Measurements from ENCODE around the gene LZTR1.
"Not testable (repeated sequence)": the region's sequence is repeated elsewhere in the genome, so short reads cannot be mapped to it uniquely, and the experiment has no call there.

LZTR1 gene

GRCh38 chr22:20997536-20998257, 15.6 kb downstream of the LZTR1 start:
- no peak for DNase-seq

GRCh38 chr22:20998411-20999336, 16.6 kb downstream of the LZTR1 start:
- DNase-seq = no peak

DNA sequence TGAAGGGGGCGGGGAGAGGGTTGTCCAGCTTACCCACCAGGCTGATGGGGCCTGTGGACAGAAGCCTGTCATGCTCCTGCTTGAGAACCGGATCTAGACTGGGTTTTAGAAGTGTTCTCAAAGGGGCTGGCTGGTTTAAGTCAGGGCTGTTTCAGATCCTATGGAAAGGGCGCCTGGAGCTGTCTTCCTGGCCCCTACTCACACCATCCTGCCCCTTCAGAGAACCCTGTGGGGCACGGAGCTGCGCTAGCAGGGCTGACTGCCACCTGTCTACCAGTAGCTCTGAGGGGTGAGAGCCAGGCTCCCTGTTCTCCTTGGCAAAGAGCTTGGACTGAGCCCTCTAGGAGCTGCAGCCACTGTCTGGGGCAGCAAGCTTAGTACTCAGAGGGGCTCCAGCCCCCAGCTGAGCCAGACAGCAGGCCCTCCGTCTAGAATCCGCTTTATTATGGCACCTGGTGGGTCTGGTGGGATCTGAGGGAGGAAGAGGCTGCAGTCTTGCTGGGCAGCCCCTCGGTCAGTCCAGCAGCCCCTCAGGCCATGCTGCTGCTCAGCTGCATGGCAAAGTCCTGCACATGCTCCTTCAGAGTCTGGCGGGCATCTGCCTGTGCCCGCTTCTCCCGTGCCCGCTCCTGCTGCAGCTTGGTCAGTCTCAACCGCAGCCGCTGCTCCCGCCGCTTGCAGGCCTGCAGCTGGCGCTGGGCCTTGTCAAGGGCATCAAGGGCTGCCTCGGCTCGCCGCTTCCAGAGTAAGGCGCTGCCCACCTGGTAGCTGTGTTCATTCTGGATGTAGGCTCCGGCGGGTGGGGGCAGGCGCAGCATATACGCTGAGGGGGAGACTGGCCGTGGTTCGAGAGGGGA, 17.5 kb downstream of the LZTR1 start:
- no peak for DNase-seq

DNA sequence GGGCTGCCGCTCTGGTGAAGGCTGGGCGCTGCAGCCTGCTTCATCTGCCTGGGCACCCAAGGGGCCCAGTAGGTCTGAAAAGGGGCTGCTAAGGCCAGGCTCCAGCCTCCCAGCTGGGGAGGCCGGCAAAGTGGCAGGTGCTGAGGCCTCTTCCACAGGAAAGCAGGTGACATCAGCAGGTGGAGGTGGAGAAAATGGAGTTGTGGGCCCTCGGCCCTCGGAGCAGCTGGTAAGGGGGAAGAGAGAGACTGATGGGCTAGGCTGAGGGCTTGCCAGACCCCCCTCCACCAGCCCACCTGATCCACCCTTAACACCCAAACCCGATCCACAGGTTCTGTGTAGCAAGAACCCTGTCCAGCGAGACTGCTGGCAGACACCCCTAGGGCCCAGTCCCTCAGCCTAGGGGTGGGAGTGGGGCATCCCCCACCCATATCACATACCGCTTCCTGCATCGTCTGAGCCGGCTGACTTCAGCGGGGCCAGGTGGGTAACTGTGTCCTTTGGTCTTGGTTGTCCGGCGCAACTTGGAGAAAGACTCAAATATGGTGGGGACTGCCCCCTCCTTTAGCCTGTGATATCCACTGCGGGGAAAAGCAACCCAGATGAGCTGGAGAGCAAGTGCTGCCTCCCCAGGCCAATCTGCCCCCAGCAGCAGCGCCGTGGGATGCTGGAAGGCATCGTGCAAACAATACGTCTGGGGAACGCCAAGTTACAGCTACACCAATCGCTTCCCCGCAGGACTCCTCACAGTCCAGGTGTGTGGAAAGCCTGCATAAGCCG, 18.3 kb downstream of the LZTR1 start:
- no peak for DNase-seq

DNA sequence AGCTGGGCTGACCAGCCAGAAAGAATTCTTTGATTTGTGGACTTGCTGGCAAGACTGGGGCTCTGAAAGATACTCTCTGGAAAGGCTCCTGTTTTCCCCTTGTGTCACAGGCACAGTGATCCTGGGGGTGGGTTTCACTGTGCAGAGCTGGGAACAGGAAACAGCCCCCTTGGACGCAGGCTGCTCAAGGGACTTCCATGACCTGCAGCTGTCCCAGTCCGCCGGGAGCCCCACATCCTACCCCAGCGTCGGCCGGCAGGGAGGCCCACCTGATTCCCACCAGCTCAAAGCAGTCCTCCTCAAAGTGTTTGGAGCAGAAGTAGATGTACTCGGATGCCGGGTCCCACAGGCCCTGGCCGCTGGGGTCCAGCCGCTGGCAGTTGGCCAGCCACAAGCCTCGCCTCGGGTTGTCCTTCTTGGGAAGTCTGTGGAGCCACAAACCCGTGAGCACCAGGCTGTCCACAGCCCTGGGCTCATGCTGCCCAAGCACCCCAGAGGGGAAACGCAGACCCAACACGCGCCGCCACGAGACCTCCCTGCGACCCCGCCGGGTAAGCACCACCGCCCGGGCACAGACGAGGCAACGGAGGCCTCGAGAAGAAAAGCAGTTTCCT, 19.0 kb downstream of the LZTR1 start:
- no peak for DNase-seq

- peak; percentile 97 for DNase-seq
Observed at GRCh38 chr22:21001601-21002325, 19.7 kb downstream of the LZTR1 start, which contains the start of gene THAP7. Gene THAP7, minus strand, starts transcription at chr22:21002118. Its CDS starts 207 bp downstream, at chr22:21001911.

DNA sequence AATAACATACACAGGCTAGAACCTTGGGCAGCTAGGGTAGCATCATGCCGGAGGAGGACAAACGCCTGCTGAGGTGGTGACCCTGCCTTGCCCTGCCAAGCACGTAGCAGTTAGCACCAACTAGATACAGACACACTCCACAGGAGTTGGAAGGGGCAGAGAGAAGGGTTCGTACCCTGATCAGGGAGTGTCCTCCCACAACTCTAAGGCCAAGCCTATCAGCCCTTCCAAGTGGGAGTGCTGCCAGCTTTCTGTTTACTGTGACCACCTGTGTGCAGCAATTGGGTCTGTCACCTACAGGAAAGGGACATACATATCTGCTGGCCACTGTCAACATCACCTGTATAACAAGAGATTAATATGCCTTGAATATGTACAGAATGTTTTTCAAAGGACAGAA, 21.7 kb downstream of the LZTR1 start:
- DNase-seq = no peak

- not testable (repeated sequence) for DNase-seq
Observed at GRCh38 chr22:21009208-21009607, 27.1 kb downstream of the LZTR1 start.

- DNase-seq = no peak
Observed at GRCh38 chr22:21009638-21010425, 27.7 kb downstream of the LZTR1 start.

DNA sequence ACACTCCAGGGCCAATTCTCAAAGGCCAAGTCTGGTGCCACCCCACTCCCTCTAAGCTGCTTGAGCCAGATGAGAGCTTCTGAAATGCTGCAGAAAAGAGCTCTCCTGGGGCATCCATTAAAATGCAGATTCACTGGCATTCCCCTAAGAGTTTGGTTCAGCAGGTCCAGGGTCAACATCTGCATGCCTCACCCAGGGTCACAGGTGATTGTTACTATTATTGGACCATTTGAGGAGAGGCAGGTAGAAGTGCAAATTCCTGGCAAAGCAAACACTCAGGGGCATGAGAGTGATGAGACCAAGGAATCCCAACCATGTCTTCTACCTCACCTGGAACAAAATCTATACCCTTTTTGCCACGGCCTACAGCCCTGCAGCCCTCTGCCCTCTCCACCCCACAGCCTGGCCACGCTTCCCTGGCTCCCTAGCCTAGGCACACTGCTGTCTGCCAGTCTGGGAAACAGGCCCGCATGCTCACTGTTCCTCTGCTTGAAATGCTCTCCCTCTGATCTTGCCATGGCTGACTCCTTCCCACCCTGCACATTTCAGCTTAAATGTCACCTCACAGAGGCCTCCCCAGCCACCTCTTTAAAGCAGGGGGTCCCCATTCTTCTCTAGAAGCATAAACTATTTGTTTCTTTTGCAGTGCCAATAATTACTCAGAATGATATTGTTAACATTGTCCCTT, 28.5 kb downstream of the LZTR1 start:
- no peak for DNase-seq

- DNase-seq = no peak
Observed at GRCh38 chr22:21012446-21013407, 30.6 kb downstream of the LZTR1 start.

- no peak for DNase-seq
Observed at GRCh38 chr22:21013657-21014201, 31.6 kb downstream of the LZTR1 start.

GRCh38 chr22:21014202-21014725, 32.2 kb downstream of the LZTR1 start:
- peak; percentile 87 for DNase-seq

GRCh38 chr22:21014726-21015465, 32.8 kb downstream of the LZTR1 start, which contains the start of gene P2RX6:
Gene P2RX6, plus strand, starts transcription at chr22:21015165. Its CDS starts 10 bp downstream, at chr22:21015175.
- no peak for DNase-seq

GRCh38 chr22:21015466-21016006, 33.4 kb downstream of the LZTR1 start:
- DNase-seq = no peak

DNA sequence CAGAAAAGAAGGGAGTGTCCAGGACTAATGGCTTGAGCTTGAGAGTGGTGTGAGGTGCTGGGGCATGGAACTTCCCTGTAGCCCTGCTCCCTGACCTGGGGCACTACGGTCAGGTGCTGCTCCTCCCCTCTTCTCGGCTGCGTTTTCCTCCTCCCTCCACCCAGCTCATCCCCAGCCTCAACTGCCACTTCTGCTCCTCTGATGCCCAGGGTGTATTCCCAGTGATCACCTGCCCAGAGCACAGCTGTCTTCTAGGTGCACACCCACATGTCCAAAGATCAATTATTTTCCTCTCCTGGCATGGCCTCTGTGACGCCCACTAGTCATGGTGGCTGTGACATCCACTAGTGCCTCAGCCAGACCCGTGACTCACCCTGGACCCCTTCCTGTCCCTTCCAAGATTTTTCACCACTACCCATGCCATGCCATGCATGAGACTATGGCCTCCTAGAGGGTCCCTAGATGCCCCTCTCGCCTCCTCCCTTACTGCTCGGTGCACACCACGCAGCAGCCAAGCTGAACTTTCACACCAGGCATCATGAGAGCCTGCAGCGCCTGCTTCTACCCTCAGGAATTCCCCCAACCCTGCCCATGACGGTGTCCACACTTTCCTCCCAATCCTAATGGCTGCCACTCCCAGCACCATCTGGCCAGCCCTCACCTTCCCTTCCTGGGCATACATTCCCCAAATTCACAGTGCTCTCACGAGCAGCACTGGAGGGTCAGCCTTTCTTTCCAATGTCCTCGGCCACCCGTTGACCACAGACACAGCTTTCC, 34.7 kb downstream of the LZTR1 start:
- no peak for DNase-seq
